K562 (cell line): ENCODE results near the gene TAAR9. TPM values are rescaled to one million over a fixed set of nuclear protein-coding genes. Genes with fewer than 3 reads are reported as not detected.

Experiments
- ATAC-seq: fragments of 200-7000 bp; cut with Tn5 transposase; 3 replicates; pipeline ENCODE4 v1.9.1; 2020; ENCODE audit warnings: moderate library complexity
- BruUV-seq: library from RNA; stranded (reverse); fragments of 400-500 nt; replicated peaks from 2 replicates; lab custom pipeline; 2021; lab: Mats Ljungman, UMichigan
- CTCF ChIA-PET: fragments of 300-600 bp; formaldehyde crosslinking; extraction: SDS; loops from one replicate; lab custom pipeline; 2021; ENCODE audit warnings: low intra/inter-chr PET ratio; lab: Yijun Ruan, JAX
- POLR2A ChIA-PET: fragments of 300-600, 350-650 bp; sonication (Branson Sonifier 250); formaldehyde crosslinking; extraction: SDS; loops from one replicate; lab custom pipeline; 2021; ENCODE audit warnings: antibody characterized with exemption, inconsistent platforms; lab: Yijun Ruan, JAX
- DNase-seq, 4 experiments: peaks; one replicate each; pipeline versions ENCODE4 v3.0.0 to v3.0.0-alpha.2; 2011 to 2018; ENCODE audit warnings: low spot score in 3 of 4, mixed read lengths in 3 of 4; ENCODE audit errors: extremely low read depth in 1 of 4
- FAIRE-seq: peaks from 2 replicates; lab custom pipeline; 2011; peaks lifted over from hg19 to GRCh38; lab: Jason Lieb, UNC
- H2AFZ ChIP-seq: 2 replicates; pipeline ENCODE4 v1.6.0; 2011; ENCODE audit warnings: low read depth, low read length, control low read depth, inconsistent platforms
- H3K27ac ChIP-seq: fragments of 200-600 bp; 3 replicates; pipeline ENCODE4 v1.8.0; 2011; ENCODE audit warnings: low read depth, mild to moderate bottlenecking, control low read depth, inconsistent platforms, low read length, moderate library complexity, mixed read lengths; ENCODE audit errors: extremely low read depth
- H3K27me3 ChIP-seq, 2 experiments: fragments of 300-600 bp in 1 of 2; 2 replicates in 1 of 2; 3 replicates in 1 of 2; pipeline versions ENCODE4 v1.6.0 to v1.8.0; 2011; ENCODE audit warnings: inconsistent platforms in 2 of 2, low read length in 2 of 2, mild to moderate bottlenecking in 1 of 2, mixed read lengths in 1 of 2, moderate library complexity in 1 of 2; ENCODE audit not compliant: control insufficient read depth in 2 of 2, insufficient read depth in 2 of 2
- H3K36me3 ChIP-seq: fragments of 300-600 bp; 3 replicates; pipeline ENCODE4 v1.8.0; 2011; ENCODE audit warnings: mild to moderate bottlenecking, low read length, inconsistent platforms; ENCODE audit not compliant: control insufficient read depth, insufficient read depth
- H3K4me1 ChIP-seq, 2 experiments: fragments of 200-600 bp in 1 of 2; replicated peaks in 1 of 2; 2 replicates in 1 of 2; 3 replicates in 1 of 2; pipeline versions ENCODE4 v1.5.1 to v1.8.0; 2011; ENCODE audit warnings: inconsistent platforms in 2 of 2, low read length in 2 of 2, mild to moderate bottlenecking in 1 of 2, mixed read lengths in 1 of 2, moderate library complexity in 1 of 2; ENCODE audit not compliant: control insufficient read depth in 2 of 2, insufficient read depth in 2 of 2
- H3K4me2 ChIP-seq: 2 replicates; pipeline ENCODE4 v1.6.1; 2011; ENCODE audit warnings: low read length, control low read depth, inconsistent platforms, mixed read lengths; ENCODE audit not compliant: insufficient read depth
- H3K4me3 ChIP-seq: fragments of 200-600 bp; sonication (generic), shearing (Covaris generic); 2 replicates; pipeline ENCODE4 v1.5.1; 2016; ENCODE audit warnings: control low read depth, inconsistent platforms
- H3K79me2 ChIP-seq: fragments of 200-600 bp; 3 replicates; pipeline ENCODE4 v1.8.0; 2011; ENCODE audit warnings: low read length, inconsistent platforms; ENCODE audit not compliant: control insufficient read depth, insufficient read depth
- H3K9ac ChIP-seq, 2 experiments: 2 replicates each; pipeline versions ENCODE4 v1.6.0 to v1.6.1; 2011; ENCODE audit warnings: low read depth in 2 of 2, low read length in 2 of 2, control low read depth in 1 of 2, inconsistent platforms in 1 of 2, mild to moderate bottlenecking in 1 of 2, mixed read lengths in 1 of 2; ENCODE audit not compliant: insufficient read depth in 1 of 2
- H3K9me1 ChIP-seq: one replicate; pipeline ENCODE4 v1.6.0; 2011; ENCODE audit warnings: inconsistent platforms, mild to moderate bottlenecking, low read length, moderate library complexity; ENCODE audit not compliant: control insufficient read depth, insufficient read depth
- H3K9me3 ChIP-seq: replicated peaks from 2 replicates; pipeline ENCODE4 v1.5.1; 2011; ENCODE audit warnings: low read depth, low read length, inconsistent platforms; ENCODE audit not compliant: control insufficient read depth, insufficient read depth
- H4K20me1 ChIP-seq: replicated peaks from 2 replicates; pipeline ENCODE4 v1.6.1; 2011; ENCODE audit warnings: low read length, inconsistent platforms, mixed read lengths; ENCODE audit not compliant: control insufficient read depth, insufficient read depth
- GTF2E2 ChIP-seq: fragments of 200-800 bp; sonication (Bioruptor generic); IDR thresholded peaks from 2 replicates; pipeline ENCODE4 v1.6.1; 2016; ENCODE audit warnings: missing genetic modification characterization, missing compliant biosample characterization
- OTX1 ChIP-seq: fragments of 450-650 bp; formaldehyde crosslinking; IDR thresholded peaks from 2 replicates; pipeline ENCODE4 v1.4.0; 2022; ENCODE audit warnings: mild to moderate bottlenecking
- ZEB2 ChIP-seq: fragments of 450-650 bp; IDR thresholded peaks from 2 replicates; pipeline ENCODE4 v1.6.1; 2016
- WGBS: fragments of 100-300 bp; shearing (Covaris generic); methylation state at CpG from one replicate; pipeline ENCODE4 v1.1.6; 2016; ENCODE audit warnings: low coverage, mixed read lengths; ENCODE audit not compliant: insufficient coverage; ENCODE audit errors: missing lambda C conversion rate; 5-methylcytosine and 5-hydroxymethylcytosine counted together
- in situ Hi-C: fragments of 300-500 bp; cut with MboI; formaldehyde crosslinking; loops from 4 replicates; pipeline ENCODE4 v1.15.0; 2018; ENCODE audit warnings: inconsistent platforms, mixed read lengths
- intact Hi-C: fragments of 100-400 bp; cut with micrococcal nuclease; formaldehyde crosslinking; loops from 2 replicates; pipeline ENCODE4 v1.14.2; 2022
- polyA plus RNA-seq, 8 experiments: library from polyadenylated mRNA; depleted of rRNA in 4 of 8; stranded (reverse) in 5 of 8; unstranded in 3 of 8; fragments of >200 nt; fragmentation: Nextera tagmentation in 2 of 8; fragmentation: Illumina TruSeq in 1 of 8; extraction: Ambion mirVana in 2 of 8; extraction: Trizol in 1 of 8; gene quantifications; 2 replicates each; pipeline versions ENCODE4 v1.2.1 to v1.2.3, GENCODE V29; 2011 to 2014; ENCODE audit warnings: inconsistent platforms in 1 of 8, missing spikeins in 1 of 8
- total RNA-seq, 7 experiments: library from RNA; depleted of rRNA in 6 of 7; stranded (reverse); fragments of >200 nt in 6 of 7; fragmentation: Illumina TruSeq in 2 of 7; extraction: Trizol in 2 of 7; gene quantifications; 2 replicates each; pipeline versions ENCODE4 v1.2.1 to v1.2.3, GENCODE V29; 2011 to 2021; ENCODE audit warnings: low replicate concordance in 1 of 7

TAAR9 gene
- total and polyA plus RNA-seq, 9 of the 15 experiments (the other 6 are each of a cell fraction or from before 2014, with no cell fraction given): not detected

DNA sequence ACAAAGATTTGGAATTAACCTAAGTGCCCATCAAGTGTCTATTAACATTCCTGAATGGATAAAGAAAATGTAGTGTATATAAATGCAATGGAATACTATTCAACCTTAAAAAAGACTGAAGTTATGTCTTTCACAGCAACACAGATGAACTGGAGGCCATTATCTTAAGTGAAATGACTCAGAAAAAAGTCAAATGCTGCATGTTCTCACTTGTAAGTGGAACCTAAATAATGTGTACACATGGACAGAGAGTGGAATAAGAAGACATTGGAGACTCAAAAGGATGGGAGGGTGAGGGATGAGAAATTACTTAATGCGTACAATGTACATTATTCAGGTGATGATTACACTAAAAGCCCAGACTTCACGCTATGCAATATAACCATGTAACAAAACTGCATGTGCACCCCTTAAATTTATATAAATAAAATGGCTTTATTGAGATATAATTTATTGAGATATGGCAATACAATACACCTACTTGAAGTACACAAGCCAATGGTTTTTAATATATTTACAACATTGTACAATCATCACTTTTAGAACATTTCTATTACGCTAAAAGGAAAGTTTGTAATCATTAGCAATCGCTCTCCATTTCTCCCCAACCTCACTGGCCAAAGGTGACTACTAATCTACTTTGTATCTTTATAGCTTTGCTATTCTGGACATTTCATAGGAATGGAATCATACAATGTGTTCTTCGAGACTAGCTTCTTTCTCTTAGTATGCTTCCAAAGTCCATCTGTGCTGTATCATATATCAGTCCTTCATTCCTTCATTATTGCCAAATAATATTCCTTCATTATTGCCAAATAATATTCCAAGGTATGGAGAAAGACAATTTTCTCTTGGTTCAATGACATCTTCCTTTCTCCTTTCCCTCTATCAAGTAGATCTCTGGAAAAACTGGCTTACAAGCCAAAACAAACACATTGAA, 30.9 kb upstream of the TAAR9 start:
- no peak overlapping the region for H3K9ac ChIP-seq
- H3K4me3 ChIP-seq: no peak overlapping the region
- H3K27me3 ChIP-seq: no peaks in the 10 kb centered on the region
- ChIA-PET CTCF (no interaction called here), POLR2A (no interaction called here)
- ATAC-seq: no peak
- no peak overlapping the region for H2AFZ ChIP-seq
- in situ Hi-C loops: loop anchor here (25.0 kb wide), 1 partner anchor 1580 kb away; no protein-coding TSS in a partner anchor
- H4K20me1 ChIP-seq: no peaks in the 10 kb centered on the region; the same call in 1 of the 2 replicates
- intact Hi-C loops: no loop called here
- H3K79me2 ChIP-seq: peaks cover 78% of the 10 kb centered on the region
- no peak for DNase-seq
- no peak for FAIRE-seq
- H3K4me2 ChIP-seq: no peak overlapping the region
- peaks cover 0 to 11% of the 10 kb centered on the region in 2 experiments; a peak in 3 of 5 replicates for H3K4me1 ChIP-seq
- H3K27ac ChIP-seq: no peak overlapping the region
- TF ChIP-seq OTX1 (no peak), GTF2E2 (tag) (no peak), ZEB2 (no peak)
- peaks cover 15% of the 10 kb centered on the region for H3K36me3 ChIP-seq
- 81% methylated on average over 5 of the region's 5 CpGs for WGBS
- BruUV-seq: no TSS peak
- no peaks in the 10 kb centered on the region for H3K9me1 ChIP-seq
- no peaks in the 10 kb centered on the region for H3K9me3 ChIP-seq
